ENCODE measurements around the gene SLC16A3.
A peak's percentile ranks its signal among the peaks of the same experiment; 100 is the strongest.
"Not testable (repeated sequence)": the region's sequence is repeated elsewhere in the genome, so short reads cannot be mapped to it uniquely, and the experiment has no call there.

Gene SLC16A3

GRCh38 chr17:82203920-82204319 is 24.9 kb upstream of the SLC16A3 start:
- no peak for DNase-seq (ENCODE audit: low read depth in 1 of 2, low spot score in 1 of 2)

- DNase-seq (ENCODE audit: low read depth in 1 of 2, low spot score in 1 of 2): no peak
These were observed 23.8 kb upstream of the SLC16A3 start for GRCh38 chr17:82204831-82205719.

GRCh38 chr17:82205720-82206508 is 22.9 kb upstream of the SLC16A3 start:
- DNase-seq (ENCODE audit: low read depth in 1 of 2, low spot score in 1 of 2): peak; percentile 60 to 69

- DNase-seq (ENCODE audit: low read depth in 1 of 2, low spot score in 1 of 2): not testable (repeated sequence)
These were observed 18.2 kb upstream of the SLC16A3 start for GRCh38 chr17:82210655-82211054.

GRCh38 chr17:82212331-82213250 is 16.3 kb upstream of the SLC16A3 start, which contains the start of gene CCDC57:
CCDC57 (minus strand) TSS chr17:82212842; CDS start chr17:82201944, 10,898 bp downstream.
- peak; percentile 59 to 61 for DNase-seq (ENCODE audit: low read depth in 1 of 2, low spot score in 1 of 2)

- DNase-seq (ENCODE audit: low read depth in 1 of 2, low spot score in 1 of 2): peak in 1 of 2 donors; percentile 56
These were observed 15.4 kb upstream of the SLC16A3 start for GRCh38 chr17:82213251-82214011.

- no peak for DNase-seq (ENCODE audit: low read depth in 1 of 2, low spot score in 1 of 2)
These were observed 14.7 kb upstream of the SLC16A3 start for GRCh38 chr17:82214012-82214628.

GRCh38 chr17:82215095-82215971 is 13.5 kb upstream of the SLC16A3 start:
- no peak for DNase-seq (ENCODE audit: low read depth in 1 of 2, low spot score in 1 of 2)

- no peak for DNase-seq (ENCODE audit: low read depth in 1 of 2, low spot score in 1 of 2)
These were observed 12.9 kb upstream of the SLC16A3 start for GRCh38 chr17:82215972-82216300.

GRCh38 chr17:82216301-82217119 is 12.3 kb upstream of the SLC16A3 start:
- no peak for DNase-seq (ENCODE audit: low read depth in 1 of 2, low spot score in 1 of 2)

- no peak for DNase-seq (ENCODE audit: low read depth in 1 of 2, low spot score in 1 of 2)
These were observed 11.7 kb upstream of the SLC16A3 start for GRCh38 chr17:82217120-82217529.

- no peak for DNase-seq (ENCODE audit: low read depth in 1 of 2, low spot score in 1 of 2)
These were observed 11.2 kb upstream of the SLC16A3 start for GRCh38 chr17:82217530-82218204.

- DNase-seq (ENCODE audit: low read depth in 1 of 2, low spot score in 1 of 2): no peak
These were observed 10.3 kb upstream of the SLC16A3 start for GRCh38 chr17:82218349-82219075.

- no peak for DNase-seq (ENCODE audit: low read depth in 1 of 2, low spot score in 1 of 2)
These were observed 9.8 kb upstream of the SLC16A3 start for GRCh38 chr17:82219083-82219482.

- no peak for DNase-seq (ENCODE audit: low read depth in 1 of 2, low spot score in 1 of 2)
These were observed 8.8 kb upstream of the SLC16A3 start for GRCh38 chr17:82219753-82220709.

All from activated CD4-positive, alpha-beta T cell treated with anti-CD3 and anti-CD28 coated beads, Interleukin-2, amount 50 U/mL, for 24 hours (primary cell).